Endothelial cell of umbilical vein (primary cell): ENCODE data around the gene GHITM.
"Not testable (repeated sequence)": the region's sequence is repeated elsewhere in the genome, so short reads cannot be mapped to it uniquely, and the experiment has no call there.

Experiments used
- CTCF ChIP-seq, 2 donors: IDR thresholded peaks; 1 replicate in 1 of 2; 2 replicates in 1 of 2; pipeline ENCODE4 v1.5.1; 2011; ENCODE audit warnings: low read length in 2 of 2, mild to moderate bottlenecking in 2 of 2, moderate library complexity in 2 of 2, control low read depth in 1 of 2, inconsistent platforms in 1 of 2, low read depth in 1 of 2; ENCODE audit not compliant: insufficient read depth in 1 of 2; ENCODE audit errors: extremely low read depth in 1 of 2
- EZH2 ChIP-seq: IDR thresholded peaks from 2 replicates; pipeline ENCODE4 v1.6.1; 2012; ENCODE audit warnings: borderline replicate concordance, low read depth, mild to moderate bottlenecking, moderate library complexity, low read length, inconsistent platforms; ENCODE audit not compliant: severe bottlenecking
- POLR2A ChIP-seq: IDR thresholded peaks from 2 replicates; pipeline ENCODE4 v1.6.1; 2012; ENCODE audit warnings: low read depth, mild to moderate bottlenecking, control low read depth, low read length

DNA sequence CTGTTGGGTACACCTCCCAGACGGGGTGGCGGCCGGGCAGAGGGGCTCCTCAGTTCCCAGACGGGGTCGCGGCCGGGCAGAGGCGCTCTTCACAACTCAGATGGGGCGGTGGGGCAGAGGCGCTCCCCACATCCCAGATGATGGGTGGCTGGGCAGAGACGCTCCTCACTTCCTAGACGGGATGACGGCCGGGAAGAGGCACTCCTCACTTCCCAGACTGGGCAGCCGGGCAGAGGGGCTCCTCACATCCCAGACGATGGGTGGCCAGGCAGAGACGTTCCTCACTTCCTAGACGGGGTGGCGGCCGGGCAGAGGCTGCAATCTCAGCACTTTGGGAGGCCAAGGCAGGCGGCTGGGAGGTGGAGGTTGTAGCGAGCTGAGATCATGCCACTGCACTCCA is 41.1 kb downstream of the GHITM start:
- TF ChIP-seq EZH2; POLR2A; CTCF (IDR thresholded peaks at IDR 0.05; ENCODE audit: extremely low read depth in 1 of 2, insufficient read depth in 1 of 2, low read depth in 1 of 2, low read length in 2 of 2): not testable (repeated sequence)
